PC-9 (cell line): ENCODE data around the gene RXRA. TPM values are rescaled to one million over a fixed set of nuclear protein-coding genes. Genes with fewer than 3 reads are reported as not detected.

Experiments
- BruUV-seq: library from RNA; stranded (reverse); fragments of 400-500 nt; replicated peaks from 2 replicates; lab custom pipeline; 2021; lab: Mats Ljungman, UMichigan
- CTCF ChIA-PET: fragments of 300-600 bp; sonication (Branson Sonifier 250); formaldehyde crosslinking; loops from one replicate; lab custom pipeline; 2022; ENCODE audit warnings: antibody characterized with exemption; lab: Charles Lee
- POLR2A ChIA-PET: fragments of 300-600 bp; sonication (Branson Sonifier 250); formaldehyde crosslinking; loops from one replicate; lab custom pipeline; 2022; ENCODE audit warnings: antibody characterized with exemption; ENCODE audit not compliant: unreplicated experiment; lab: Charles Lee
- DNase-seq, 2 experiments: peaks; one replicate each; pipeline versions ENCODE4 v3.0.0 to v3.0.0-alpha.2; 2015 to 2022; ENCODE audit warnings: mixed read lengths in 1 of 2
- H2AFZ ChIP-seq: fragments of 200-600 bp; sonication (generic); 2 replicates; pipeline ENCODE4 v1.8.1; 2017; ENCODE audit warnings: antibody characterized with exemption
- H3F3A ChIP-seq: fragments of 200-600 bp; sonication (generic); 2 replicates; pipeline ENCODE4 v1.8.1; 2017; ENCODE audit warnings: antibody characterized with exemption, mild to moderate bottlenecking, low read depth; ENCODE audit not compliant: insufficient read depth
- H3K27ac ChIP-seq: fragments of 200-600 bp; sonication (generic); 2 replicates; pipeline ENCODE4 v1.6.1; 2016; ENCODE audit warnings: mixed run types
- H3K27me3 ChIP-seq: fragments of 200-600 bp; sonication (generic); 2 replicates; pipeline ENCODE4 v1.6.1; 2016; ENCODE audit warnings: low read depth, mixed run types; ENCODE audit not compliant: insufficient read depth
- H3K36me3 ChIP-seq: fragments of 200-600 bp; sonication (generic); 2 replicates; pipeline ENCODE4 v1.6.1; 2016; ENCODE audit warnings: low read depth, mixed run types
- H3K4me1 ChIP-seq: fragments of 200-600 bp; sonication (generic); replicated peaks from 2 replicates; pipeline ENCODE4 v1.6.1; 2016; ENCODE audit warnings: mixed run types; ENCODE audit not compliant: insufficient read depth
- H3K4me2 ChIP-seq: fragments of 200-600 bp; sonication (generic); 2 replicates; pipeline ENCODE4 v1.6.1; 2017; ENCODE audit warnings: mixed run types
- H3K4me3 ChIP-seq: fragments of 200-600 bp; sonication (generic); 2 replicates; pipeline ENCODE4 v1.6.1; 2016; ENCODE audit warnings: mixed run types
- H3K79me2 ChIP-seq: fragments of 200-600 bp; sonication (generic); 2 replicates; pipeline ENCODE4 v1.6.1; 2017; ENCODE audit warnings: low read depth, mixed run types
- H3K9me2 ChIP-seq: fragments of 200-600 bp; sonication (generic); 2 replicates; pipeline ENCODE4 v1.8.1; 2017; ENCODE audit warnings: mild to moderate bottlenecking; ENCODE audit not compliant: insufficient read depth
- H3K9me3 ChIP-seq: fragments of 200-600 bp; sonication (generic); 2 replicates; pipeline ENCODE4 v1.8.1; 2016; ENCODE audit warnings: low read depth; ENCODE audit not compliant: insufficient read depth
- H4K20me1 ChIP-seq: fragments of 200-600 bp; sonication (generic); 2 replicates; pipeline ENCODE4 v1.8.1; 2017; ENCODE audit not compliant: insufficient read depth
- CTCF ChIP-seq: fragments of 200-600 bp; sonication (generic); conservative IDR thresholded peaks from 2 replicates; pipeline ENCODE4 v1.6.1; 2017; ENCODE audit warnings: mixed run types, antibody characterized with exemption, mild to moderate bottlenecking, moderate library complexity
- EZH2 ChIP-seq: fragments of 200-600 bp; sonication (generic); IDR thresholded peaks from 2 replicates; pipeline ENCODE4 v1.8.0; 2017; ENCODE audit warnings: antibody characterized with exemption, low read depth
- intact Hi-C: fragments of 100-400 bp; cut with micrococcal nuclease; formaldehyde crosslinking; loops from one replicate; pipeline ENCODE4 v1.10.0; 2022; ENCODE audit not compliant: unreplicated experiment
- total RNA-seq: library from RNA; stranded (reverse); gene quantifications from 2 replicates; pipeline ENCODE4 v1.2.3, GENCODE V29; 2021

Gene RXRA
- total RNA-seq, 1 experiment from 2014 or later, result 146 TPM

GRCh38 chr9:134423749-134424148 is 97.5 kb downstream of the RXRA start:
- H3K4me1 ChIP-seq, result no peaks in the 10 kb centered on the region
- no peaks in the 10 kb centered on the region for H3F3A ChIP-seq
- CTCF ChIA-PET, result no interaction called here
- no peak overlapping the region for H3K4me3 ChIP-seq
- no peaks in the 10 kb centered on the region for H3K9me3 ChIP-seq
- TF ChIP-seq CTCF, result no peak
- TF ChIP-seq EZH2, result no peak
- POLR2A ChIA-PET, result no interaction called here
- BruUV-seq, result no TSS peak
- no peak overlapping the region for H3K4me2 ChIP-seq
- H3K79me2 ChIP-seq, result no peaks in the 10 kb centered on the region
- no peaks in the 10 kb centered on the region; the same call in 1 of the 2 replicates for H3K36me3 ChIP-seq
- DNase-seq, result no peak
- no peak overlapping the region for H3K27ac ChIP-seq
- H3K27me3 ChIP-seq, result no peaks in the 10 kb centered on the region
- peaks cover 10% of the 10 kb centered on the region; the same call in 1 of the 2 replicates for H4K20me1 ChIP-seq
- intact Hi-C loops, result no loop called here
- no peaks in the 10 kb centered on the region for H3K9me2 ChIP-seq
- H2AFZ ChIP-seq, result no peak overlapping the region

GRCh38 chr9:134424818-134425217 is 98.6 kb downstream of the RXRA start:
- Histone ChIP-seq H3K4me2 (no peak overlapping the region), H2AFZ (no peak overlapping the region), H3F3A (no peaks in the 10 kb centered on the region), H3K9me3 (no peaks in the 10 kb centered on the region), H3K4me3 (no peak overlapping the region), H3K27ac (no peak overlapping the region), H3K36me3 (no peaks in the 10 kb centered on the region), H3K9me2 (no peaks in the 10 kb centered on the region), H3K27me3 (no peaks in the 10 kb centered on the region), H3K79me2 (no peaks in the 10 kb centered on the region), H3K4me1 (no peaks in the 10 kb centered on the region), H4K20me1 (peaks cover 10% of the 10 kb centered on the region; the same call in 1 of the 2 replicates)
- TF ChIP-seq EZH2, result no peak
- no TSS peak for BruUV-seq
- ChIA-PET CTCF (no interaction called here), POLR2A (no interaction called here)
- no peak for DNase-seq
- intact Hi-C loops, result no loop called here

- Histone ChIP-seq H3K79me2 (no peaks in the 10 kb centered on the region), H3K27me3 (no peaks in the 10 kb centered on the region), H3K9me2 (no peaks in the 10 kb centered on the region), H3K4me1 (no peaks in the 10 kb centered on the region), H2AFZ (no peak overlapping the region), H3K4me2 (no peak overlapping the region), H3K9me3 (no peaks in the 10 kb centered on the region), H3K36me3 (no peaks in the 10 kb centered on the region), H3K27ac (no peak overlapping the region), H3K4me3 (no peak overlapping the region), H3F3A (no peaks in the 10 kb centered on the region), H4K20me1 (peaks cover 10% of the 10 kb centered on the region; the same call in 1 of the 2 replicates)
- intact Hi-C loops, result no loop called here
- ChIA-PET POLR2A (no interaction called here), CTCF (no interaction called here)
- TF ChIP-seq CTCF (no peak), EZH2 (no peak)
- DNase-seq, result no peak
- BruUV-seq, result no TSS peak
These were observed 99.1 kb downstream of the RXRA start for GRCh38 chr9:134425401-134425800.

GRCh38 chr9:134425812-134426211 is 99.6 kb downstream of the RXRA start:
- Histone ChIP-seq H4K20me1 (peaks cover 10% of the 10 kb centered on the region; the same call in 1 of the 2 replicates), H3K27me3 (no peaks in the 10 kb centered on the region), H3K36me3 (no peaks in the 10 kb centered on the region), H3K79me2 (no peaks in the 10 kb centered on the region), H3K4me3 (no peak overlapping the region), H3K9me2 (no peaks in the 10 kb centered on the region), H3F3A (no peaks in the 10 kb centered on the region), H3K9me3 (no peaks in the 10 kb centered on the region), H3K4me2 (no peak overlapping the region), H3K4me1 (no peaks in the 10 kb centered on the region), H2AFZ (no peak overlapping the region), H3K27ac (no peak overlapping the region)
- intact Hi-C loops, result no loop called here
- CTCF ChIA-PET, result no interaction called here
- TF ChIP-seq CTCF (no peak), EZH2 (no peak)
- no peak for DNase-seq
- BruUV-seq, result no TSS peak
- POLR2A ChIA-PET, result no interaction called here
